Fibroblast of mammary gland (primary cell): ENCODE results near the gene PSMD12.

Experiments used
- DNase-seq: peaks from one replicate; pipeline ENCODE4 v3.0.0-alpha.2; 2010; ENCODE audit warnings: low read depth
- H3K4me3 ChIP-seq: 2 replicates; pipeline ENCODE4 v1.5.1; 2011; ENCODE audit warnings: low read depth, mild to moderate bottlenecking, low read length, moderate library complexity; ENCODE audit not compliant: control insufficient read depth
- CTCF ChIP-seq: conservative IDR thresholded peaks from 2 replicates; pipeline ENCODE4 v1.5.1; 2011; ENCODE audit warnings: low read depth, low read length, inconsistent platforms; ENCODE audit not compliant: control insufficient read depth, insufficient read depth

PSMD12 gene

GRCh38 chr17:67366193-67367157 is at the start of gene PSMD12:
PSMD12 (minus strand) TSS chr17:67366577; CDS start chr17:67366519, 58 bp downstream.
- TF ChIP-seq CTCF, result no peak
- H3K4me3 ChIP-seq, result peak within 1 kb of the TSS; percentile 99
- peak; percentile 86 for DNase-seq

GRCh38 chr17:67415291-67415690 is 48.9 kb upstream of the PSMD12 start:
- no peak for TF ChIP-seq CTCF
- no peak for DNase-seq
- H3K4me3 ChIP-seq, result no peak overlapping the region

- no peak for DNase-seq
- no peak for TF ChIP-seq CTCF
- H3K4me3 ChIP-seq, result no peak overlapping the region
Measured at GRCh38 chr17:67414559-67414958, 48.2 kb upstream of the PSMD12 start.

GRCh38 chr17:67414130-67414529 is 47.8 kb upstream of the PSMD12 start:
- DNase-seq, result no peak
- no peak overlapping the region for H3K4me3 ChIP-seq
- no peak for TF ChIP-seq CTCF

GRCh38 chr17:67413388-67413787 is 47.0 kb upstream of the PSMD12 start:
- H3K4me3 ChIP-seq, result no peak overlapping the region
- TF ChIP-seq CTCF, result no peak
- no peak for DNase-seq

GRCh38 chr17:67412941-67413340 is 46.6 kb upstream of the PSMD12 start:
- TF ChIP-seq CTCF, result no peak
- H3K4me3 ChIP-seq, result no peak overlapping the region
- no peak for DNase-seq
